ENCODE results near the gene ZNHIT3.

ZNHIT3 gene

DNA sequence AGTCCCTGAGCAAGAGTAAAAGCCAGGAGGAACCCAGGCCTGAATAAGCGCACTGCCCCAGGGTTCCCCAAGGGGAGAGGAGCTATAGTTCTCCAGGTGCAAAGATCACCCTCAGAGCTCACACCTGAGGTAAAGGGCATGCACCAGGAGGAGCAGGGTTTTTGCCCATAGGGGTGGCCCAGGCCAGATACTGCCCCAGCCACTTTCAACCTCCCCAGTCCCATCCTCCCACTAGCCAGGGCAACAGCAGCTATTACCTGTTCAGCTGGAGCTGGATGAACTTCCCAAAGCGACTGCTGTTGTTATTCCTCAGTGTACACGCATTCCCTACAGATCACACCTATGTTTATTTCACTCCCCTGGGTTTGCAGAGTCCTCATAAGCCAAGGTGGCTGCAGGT, 28.4 kb downstream of the ZNHIT3 start:
- TF ChIP-seq, protein P1, sequence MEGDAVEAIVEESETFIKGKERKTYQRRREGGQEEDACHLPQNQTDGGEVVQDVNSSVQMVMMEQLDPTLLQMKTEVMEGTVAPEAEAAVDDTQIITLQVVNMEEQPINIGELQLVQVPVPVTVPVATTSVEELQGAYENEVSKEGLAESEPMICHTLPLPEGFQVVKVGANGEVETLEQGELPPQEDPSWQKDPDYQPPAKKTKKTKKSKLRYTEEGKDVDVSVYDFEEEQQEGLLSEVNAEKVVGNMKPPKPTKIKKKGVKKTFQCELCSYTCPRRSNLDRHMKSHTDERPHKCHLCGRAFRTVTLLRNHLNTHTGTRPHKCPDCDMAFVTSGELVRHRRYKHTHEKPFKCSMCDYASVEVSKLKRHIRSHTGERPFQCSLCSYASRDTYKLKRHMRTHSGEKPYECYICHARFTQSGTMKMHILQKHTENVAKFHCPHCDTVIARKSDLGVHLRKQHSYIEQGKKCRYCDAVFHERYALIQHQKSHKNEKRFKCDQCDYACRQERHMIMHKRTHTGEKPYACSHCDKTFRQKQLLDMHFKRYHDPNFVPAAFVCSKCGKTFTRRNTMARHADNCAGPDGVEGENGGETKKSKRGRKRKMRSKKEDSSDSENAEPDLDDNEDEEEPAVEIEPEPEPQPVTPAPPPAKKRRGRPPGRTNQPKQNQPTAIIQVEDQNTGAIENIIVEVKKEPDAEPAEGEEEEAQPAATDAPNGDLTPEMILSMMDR (conservative IDR thresholded peaks at IDR 0.05; ENCODE audit: low read depth, low read length) = no peak
- no peak overlapping the region for H3K4me3 ChIP-seq (ENCODE audit: low read length)
- DNase-seq (ENCODE audit: low read depth) = no peak

DNA sequence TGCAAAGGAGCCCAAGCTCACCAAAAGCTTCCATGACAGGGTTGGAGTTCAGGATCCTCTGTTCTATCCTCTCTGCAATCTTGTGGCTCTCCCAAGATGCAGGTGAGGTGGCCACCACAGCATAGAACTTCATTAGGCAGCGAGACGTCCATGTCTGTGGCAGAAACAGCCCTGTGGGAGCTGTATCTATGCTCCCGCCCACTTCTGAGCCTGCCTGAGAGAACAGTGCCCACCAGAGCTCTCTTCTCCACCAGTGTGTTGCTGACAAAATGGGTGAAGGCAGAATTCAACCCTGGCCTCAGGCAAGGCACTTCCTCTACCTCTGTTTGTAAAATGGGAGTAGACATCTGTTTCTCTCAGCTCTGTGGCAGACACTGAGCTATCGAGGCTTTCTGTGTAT, 29.4 kb downstream of the ZNHIT3 start:
- TF ChIP-seq, protein P1 (conservative IDR thresholded peaks at IDR 0.05; ENCODE audit: low read depth, low read length) = no peak
- H3K4me3 ChIP-seq (ENCODE audit: low read length) = no peak overlapping the region
- no peak for DNase-seq (ENCODE audit: low read depth)

DNA sequence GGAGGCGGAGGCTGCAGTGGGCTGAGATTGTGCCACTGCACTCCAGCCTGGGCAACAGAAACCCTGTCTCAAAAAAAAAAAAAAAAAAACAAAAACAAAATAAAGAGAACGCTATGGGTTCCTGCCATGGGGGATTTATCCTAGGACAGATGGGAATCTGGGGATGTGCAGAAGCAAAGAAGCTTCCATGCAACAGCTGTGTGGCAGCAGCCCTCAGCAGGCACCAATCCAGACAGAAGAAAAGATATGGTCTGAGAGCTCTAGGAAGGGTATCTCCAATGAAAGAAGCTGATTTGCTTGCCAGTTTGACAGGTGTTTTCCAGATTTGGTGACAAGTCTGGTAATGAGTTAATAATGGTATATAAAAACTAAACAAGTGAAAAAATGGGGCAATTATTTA, 36.6 kb downstream of the ZNHIT3 start:
- no peak for DNase-seq (ENCODE audit: low read depth)
- TF ChIP-seq, protein P1 (conservative IDR thresholded peaks at IDR 0.05; ENCODE audit: low read depth, low read length) = no peak
- H3K4me3 ChIP-seq (ENCODE audit: low read length) = no peak overlapping the region

DNA sequence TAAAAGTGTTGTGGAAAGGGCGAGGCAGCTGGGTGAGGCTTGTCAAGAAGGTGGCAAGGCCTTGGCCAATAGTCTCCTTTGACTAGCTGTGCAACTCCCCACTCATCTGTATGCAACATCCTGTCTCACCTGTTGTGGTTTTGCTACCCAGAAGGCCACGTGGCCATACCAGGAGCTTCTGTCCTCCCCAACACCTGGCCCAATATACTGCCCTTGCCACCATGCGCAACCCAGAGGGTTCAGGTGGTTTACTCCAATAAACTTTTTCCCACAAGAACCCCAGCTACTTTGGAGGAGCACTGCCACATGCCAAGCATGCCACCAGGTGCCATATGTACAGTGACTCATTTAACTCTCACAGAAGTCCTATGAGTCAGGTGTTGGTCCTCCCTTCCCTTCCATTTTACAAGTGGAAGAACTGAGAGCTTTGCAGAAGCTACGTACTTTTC, 38.0 kb downstream of the ZNHIT3 start:
- TF ChIP-seq, protein P1 (conservative IDR thresholded peaks at IDR 0.05; ENCODE audit: low read depth, low read length) = no peak
- H3K4me3 ChIP-seq (ENCODE audit: low read length) = no peak overlapping the region
- no peak for DNase-seq (ENCODE audit: low read depth)

DNA sequence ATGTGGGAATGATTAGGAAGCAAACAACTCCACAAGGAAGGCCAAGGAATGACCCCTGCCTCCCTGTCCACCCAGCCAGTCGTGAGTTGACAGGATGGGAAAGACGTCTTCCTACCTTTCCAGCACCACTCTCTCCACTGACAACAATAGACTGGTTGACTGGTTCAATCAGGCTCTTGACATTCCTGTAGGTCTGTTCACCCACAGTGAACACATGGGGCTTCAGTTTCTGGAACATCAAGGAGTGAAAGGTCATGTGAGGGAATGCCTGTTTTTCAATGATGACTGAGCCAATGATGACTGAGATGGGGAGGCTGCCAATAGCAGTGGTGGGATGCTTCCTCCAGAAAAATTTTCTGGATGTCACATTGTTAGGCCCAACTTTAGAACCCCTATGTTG, 38.6 kb downstream of the ZNHIT3 start:
- no peak overlapping the region for H3K4me3 ChIP-seq (ENCODE audit: low read length)
- TF ChIP-seq, protein P1 (conservative IDR thresholded peaks at IDR 0.05; ENCODE audit: low read depth, low read length) = no peak
- DNase-seq (ENCODE audit: low read depth) = no peak

DNA sequence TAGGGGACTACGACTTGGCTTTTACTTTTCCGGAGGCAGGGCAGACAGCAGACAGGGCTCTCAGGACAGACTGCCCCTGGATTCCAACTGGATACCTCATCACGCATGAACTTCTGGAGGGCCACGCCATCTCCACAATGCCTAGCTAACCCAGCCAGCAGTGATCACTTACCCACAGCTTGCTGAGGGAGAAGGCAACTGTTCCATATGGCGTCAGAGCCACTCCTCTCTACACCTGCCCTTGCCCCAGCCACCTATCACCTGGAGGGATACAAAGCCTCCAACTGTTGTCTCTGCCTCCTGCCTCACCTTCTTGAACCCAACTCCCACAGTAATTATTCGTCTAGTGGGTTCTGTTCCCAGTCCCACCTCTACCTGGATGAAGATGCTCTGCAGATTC, 39.4 kb downstream of the ZNHIT3 start:
- no peak overlapping the region for H3K4me3 ChIP-seq (ENCODE audit: low read length)
- no peak for DNase-seq (ENCODE audit: low read depth)
- TF ChIP-seq, protein P1 (conservative IDR thresholded peaks at IDR 0.05; ENCODE audit: low read depth, low read length) = no peak

DNA sequence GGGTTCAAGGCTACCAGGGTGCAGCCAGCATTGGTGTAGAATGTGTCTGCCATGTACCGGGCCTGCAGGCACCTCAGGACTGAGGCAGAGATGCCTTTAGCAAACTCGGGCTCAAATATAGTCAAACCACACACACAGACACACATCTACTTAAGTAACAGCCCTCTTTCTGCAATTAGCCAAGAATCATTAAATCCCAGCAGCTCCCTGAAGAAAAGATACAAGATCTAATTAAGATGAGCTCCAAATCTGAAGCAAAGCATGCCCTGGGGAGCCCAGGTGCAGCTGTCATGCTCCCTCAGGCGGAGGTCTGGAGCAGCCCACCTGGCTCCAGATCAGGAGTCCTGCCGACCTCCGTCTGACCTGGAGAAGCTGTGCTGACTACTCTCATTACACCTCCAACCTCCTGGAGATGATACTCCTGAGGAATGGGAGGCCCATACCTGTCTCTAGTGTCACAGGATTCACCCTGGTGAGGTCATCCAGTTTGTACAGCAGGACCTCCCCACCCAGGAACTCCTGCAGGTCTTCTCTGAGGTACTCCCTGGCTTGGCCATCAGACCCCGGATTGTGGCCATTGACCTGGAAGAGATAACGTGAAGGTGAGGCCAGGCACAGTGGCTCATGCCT, 41.3 kb downstream of the ZNHIT3 start:
- TF ChIP-seq, protein P1 (conservative IDR thresholded peaks at IDR 0.05; ENCODE audit: low read depth, low read length) = no peak
- no peak for DNase-seq (ENCODE audit: low read depth)
- H3K4me3 ChIP-seq (ENCODE audit: low read length) = no peak overlapping the region

All from retinal pigment epithelial cell (primary cell).